Measurements from ENCODE around the gene PCGF5.
A peak's percentile ranks its signal among the peaks of the same experiment; 100 is the strongest.

PCGF5 gene

DNA sequence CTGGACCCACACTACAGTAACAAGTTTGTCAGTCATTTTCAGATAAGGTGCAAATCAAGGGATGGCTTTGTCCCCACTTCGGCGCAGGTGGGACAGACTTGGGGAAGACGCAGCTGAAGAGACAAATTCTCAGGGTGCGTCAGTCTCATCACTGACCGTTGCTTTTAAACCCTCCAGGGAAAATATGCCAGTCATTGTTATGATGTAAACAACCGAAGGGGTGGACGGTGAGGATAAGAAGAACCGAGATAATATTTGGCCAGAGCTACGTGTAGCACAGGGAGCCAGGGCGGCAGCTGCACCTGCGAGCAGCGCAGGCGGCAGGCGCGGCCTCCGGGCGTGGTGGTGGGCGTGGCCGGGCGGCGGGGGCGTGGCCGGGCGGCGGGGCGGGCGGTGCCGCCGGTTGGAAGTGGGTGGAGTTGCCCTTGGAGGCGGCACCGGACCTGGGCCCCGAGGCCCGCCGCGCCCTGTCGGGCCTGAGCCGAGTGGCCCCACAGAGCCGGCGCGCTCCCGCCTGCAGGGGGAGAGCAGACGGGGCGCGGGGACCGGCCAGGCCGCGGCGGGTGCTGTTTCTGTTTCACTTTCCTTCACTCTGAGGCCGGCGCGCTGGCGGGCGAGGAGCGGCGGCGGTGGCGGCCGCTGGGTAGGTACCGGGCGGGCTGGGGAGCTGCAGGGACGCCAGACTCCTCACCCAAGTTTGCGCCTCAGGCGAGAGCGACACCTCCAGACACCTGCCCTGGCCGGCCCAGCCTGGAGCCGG is at the start of gene PCGF5:
PCGF5 (plus strand) TSS at position 470 of the 760 bp plus-strand sequence. CDS start 2,209 bp downstream, outside the sequence.
- Histone ChIP-seq H3K4me2 (ENCODE audit: low read length) (peak within 1 kb of the TSS; percentile 87), H3K9me3 (ENCODE audit: insufficient read depth, low read length) (no peaks in the 10 kb centered on the region), H3K9ac (ENCODE audit: low read length) (peak within 1 kb of the TSS; percentile 95), H4K20me1 (ENCODE audit: insufficient read depth, low read length) (peaks cover 19% of the 10 kb centered on the region), H2AFZ (ENCODE audit: low read depth, low read length) (no peak within 1 kb of the TSS), H3K79me2 (ENCODE audit: low read length) (peaks cover 49% of the 10 kb centered on the region), H3K27me3 (ENCODE audit: low read depth, low read length) (no peaks in the 10 kb centered on the region), H3K27ac (ENCODE audit: low read length) (peak within 1 kb of the TSS; percentile 73), H3K36me3 (replicated peaks; ENCODE audit: low read depth, low read length) (peaks cover 16% of the 10 kb centered on the region), H3K4me3 (ENCODE audit: low read length) (peak within 1 kb of the TSS; percentile 98), H3K4me1 (ENCODE audit: low read length) (peaks cover 31% of the 10 kb centered on the region)
- TF ChIP-seq EZH2phosphoT487 (IDR thresholded peaks at IDR 0.05; ENCODE audit: low read depth) (no peak), CTCF (IDR thresholded peaks at IDR 0.05; ENCODE audit: low read depth, low read length) (no peak)

DNA sequence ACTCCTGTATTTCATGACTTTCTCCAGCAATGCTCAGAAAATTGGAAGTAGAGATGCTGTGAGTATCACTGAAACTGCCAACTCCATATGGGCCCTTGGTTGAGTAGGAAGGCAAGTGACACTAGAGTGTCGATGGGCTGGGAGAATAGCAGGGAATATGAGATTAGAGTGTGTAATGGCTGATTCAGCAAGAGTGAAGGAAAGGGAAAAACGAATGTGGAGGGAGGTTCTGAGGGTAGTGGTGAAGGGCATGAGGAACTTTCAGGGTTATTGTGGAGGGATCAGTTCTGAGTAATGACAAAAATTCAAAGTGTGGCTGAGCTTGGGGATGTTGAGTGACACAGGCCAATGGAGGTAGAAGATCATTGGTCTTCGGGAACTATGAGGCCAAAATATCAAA is 49.0 kb upstream of the PCGF5 start:
- H3K27ac ChIP-seq (ENCODE audit: low read length), result no peak overlapping the region
- no peak overlapping the region for H3K9ac ChIP-seq (ENCODE audit: low read length)
- no peaks in the 10 kb centered on the region for H3K27me3 ChIP-seq (ENCODE audit: low read depth, low read length)
- H3K4me1 ChIP-seq (ENCODE audit: low read length), result no peaks in the 10 kb centered on the region
- peaks cover 61% of the 10 kb centered on the region for H3K79me2 ChIP-seq (ENCODE audit: low read length)
- H3K9me3 ChIP-seq (ENCODE audit: insufficient read depth, low read length), result no peaks in the 10 kb centered on the region
- H3K4me3 ChIP-seq (ENCODE audit: low read length), result no peak overlapping the region
- no peaks in the 10 kb centered on the region for H4K20me1 ChIP-seq (ENCODE audit: insufficient read depth, low read length)
- H3K4me2 ChIP-seq (ENCODE audit: low read length), result no peak overlapping the region
- no peaks in the 10 kb centered on the region for H3K36me3 ChIP-seq (replicated peaks; ENCODE audit: low read depth, low read length)
- TF ChIP-seq CTCF (IDR thresholded peaks at IDR 0.05; ENCODE audit: low read depth, low read length) (no peak), EZH2phosphoT487 (IDR thresholded peaks at IDR 0.05; ENCODE audit: low read depth) (no peak)
- no peak overlapping the region for H2AFZ ChIP-seq (ENCODE audit: low read depth, low read length)

DNA sequence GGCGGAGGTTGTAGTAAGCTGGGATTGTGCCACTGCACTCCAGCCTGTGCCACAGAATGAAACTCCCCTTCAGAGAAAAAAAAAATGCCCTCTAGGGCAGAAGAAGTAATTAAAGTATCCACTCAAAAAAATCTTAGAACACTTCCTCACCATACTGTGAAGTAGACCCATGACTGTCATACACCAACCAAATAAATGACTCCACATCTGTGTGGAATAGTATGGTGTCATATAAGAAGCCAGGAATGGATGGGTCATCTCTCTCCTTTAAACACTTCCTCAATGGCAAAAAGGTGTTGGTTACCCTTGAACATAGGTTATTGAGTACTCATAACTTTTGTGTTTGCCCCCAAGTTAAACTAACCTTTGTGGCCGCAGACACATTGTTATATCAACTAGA is 48.1 kb upstream of the PCGF5 start:
- Histone ChIP-seq H3K27me3 (ENCODE audit: low read depth, low read length) (no peaks in the 10 kb centered on the region), H3K4me1 (ENCODE audit: low read length) (no peaks in the 10 kb centered on the region), H3K36me3 (replicated peaks; ENCODE audit: low read depth, low read length) (no peaks in the 10 kb centered on the region), H3K27ac (ENCODE audit: low read length) (no peak overlapping the region), H3K9ac (ENCODE audit: low read length) (no peak overlapping the region), H3K9me3 (ENCODE audit: insufficient read depth, low read length) (no peaks in the 10 kb centered on the region), H3K4me2 (ENCODE audit: low read length) (no peak overlapping the region), H2AFZ (ENCODE audit: low read depth, low read length) (no peak overlapping the region), H3K79me2 (ENCODE audit: low read length) (peaks cover 53% of the 10 kb centered on the region), H4K20me1 (ENCODE audit: insufficient read depth, low read length) (no peaks in the 10 kb centered on the region), H3K4me3 (ENCODE audit: low read length) (no peak overlapping the region)
- TF ChIP-seq CTCF (IDR thresholded peaks at IDR 0.05; ENCODE audit: low read depth, low read length) (no peak), EZH2phosphoT487 (IDR thresholded peaks at IDR 0.05; ENCODE audit: low read depth) (no peak)

- Histone ChIP-seq H3K4me1 (ENCODE audit: low read length) (peaks cover 5% of the 10 kb centered on the region; the same call in 1 of the 2 replicates), H3K79me2 (ENCODE audit: low read length) (peaks cover 74% of the 10 kb centered on the region), H3K4me3 (ENCODE audit: low read length) (no peak overlapping the region), H3K27ac (ENCODE audit: low read length) (no peak overlapping the region), H3K36me3 (replicated peaks; ENCODE audit: low read depth, low read length) (no peaks in the 10 kb centered on the region), H2AFZ (ENCODE audit: low read depth, low read length) (no peak overlapping the region), H3K27me3 (ENCODE audit: low read depth, low read length) (no peaks in the 10 kb centered on the region), H3K9me3 (ENCODE audit: insufficient read depth, low read length) (no peaks in the 10 kb centered on the region), H3K9ac (ENCODE audit: low read length) (no peak overlapping the region), H3K4me2 (ENCODE audit: low read length) (no peak overlapping the region), H4K20me1 (ENCODE audit: insufficient read depth, low read length) (peaks cover 6% of the 10 kb centered on the region)
- TF ChIP-seq EZH2phosphoT487 (IDR thresholded peaks at IDR 0.05; ENCODE audit: low read depth), result no peak
These were observed 35.1 kb upstream of the PCGF5 start for GRCh38 chr10:91185239-91185875.

All from OCI-LY3 (cell line).